ENCODE results near the gene PLOD1. TPM values are rescaled to one million over a fixed set of nuclear protein-coding genes. Genes with fewer than 3 reads are reported as not detected.

Gene PLOD1
- total RNA-seq: 10 to 100 TPM; 33.7 to 68.6 (median 35.4) TPM
- long read RNA-seq, donor 1, transcript PLOD1-201 (19 exons, 2,940 nt): major isoform, 57 of 91 reads
- long read RNA-seq, donor 1, partial matches to known transcripts: 26 of 91 reads
- long read RNA-seq, donor 1, other reads (novel, unspliced or antisense): 7 of 91 reads
- long read RNA-seq, donor 2, partial matches to known transcripts: 1 of 6 reads
- long read RNA-seq, donor 2, other reads (novel, unspliced or antisense): 1 of 6 reads

- TF ChIP-seq CTCF (IDR thresholded peaks at IDR 0.05): no peak
Measured at GRCh38 chr1:11934302-11935056, at the start of gene PLOD1. Gene PLOD1, plus strand, starts transcription at chr1:11934717. Its CDS starts 63 bp downstream, at chr1:11934780.

GRCh38 chr1:11885916-11886315 is 48.6 kb upstream of the PLOD1 start:
- Histone ChIP-seq H3K36me3 (ENCODE audit: low read depth) (no peaks in the 10 kb centered on the region), H3K4me3 (no peak overlapping the region), H3K9me3 (no peaks in the 10 kb centered on the region), H3K4me1 (ENCODE audit: low read depth) (no peaks in the 10 kb centered on the region)
- TF ChIP-seq CTCF (IDR thresholded peaks at IDR 0.05): no peak
- no peak for ATAC-seq
- intact Hi-C loops (cut with DNase I, micrococcal nuclease): no loop called here
- no peak for DNase-seq

More at GRCh38 chr1:11934302-11935056, at the start of gene PLOD1:
- Histone ChIP-seq H3K36me3 (ENCODE audit: low read depth) (no peaks in the 10 kb centered on the region), H3K4me1 (ENCODE audit: low read depth) (peaks cover 15% of the 10 kb centered on the region), H3K9me3 (no peaks in the 10 kb centered on the region), H3K4me3 (peak within 1 kb of the TSS; percentile 40)
- peak; percentile 99 for ATAC-seq
- intact Hi-C loops (cut with DNase I, micrococcal nuclease): no loop called here
- DNase-seq: peak; percentile 90 to 94 (median 91)

GRCh38 chr1:11886986-11887665 is 47.4 kb upstream of the PLOD1 start:
- H3K36me3 ChIP-seq (ENCODE audit: low read depth): no peaks in the 10 kb centered on the region
- no peak overlapping the region for H3K4me3 ChIP-seq
- no peak for TF ChIP-seq CTCF (IDR thresholded peaks at IDR 0.05)
- ATAC-seq (no peak), DNase-seq (no peak)
- no peaks in the 10 kb centered on the region for H3K4me1 ChIP-seq (ENCODE audit: low read depth)
- intact Hi-C loops (cut with DNase I, micrococcal nuclease): no loop called here
- H3K9me3 ChIP-seq: no peaks in the 10 kb centered on the region

- DNase-seq (no peak), ATAC-seq (no peak)
- intact Hi-C loops (cut with DNase I, micrococcal nuclease): no loop called here
- no peak for TF ChIP-seq CTCF (IDR thresholded peaks at IDR 0.05)
- Histone ChIP-seq H3K36me3 (ENCODE audit: low read depth) (no peaks in the 10 kb centered on the region), H3K9me3 (no peaks in the 10 kb centered on the region), H3K4me1 (ENCODE audit: low read depth) (no peaks in the 10 kb centered on the region), H3K4me3 (no peak overlapping the region)
Measured at GRCh38 chr1:11887666-11888007, 46.9 kb upstream of the PLOD1 start.

GRCh38 chr1:11888206-11888876 is 46.2 kb upstream of the PLOD1 start:
- TF ChIP-seq CTCF (IDR thresholded peaks at IDR 0.05): no peak
- Histone ChIP-seq H3K4me1 (ENCODE audit: low read depth) (no peaks in the 10 kb centered on the region), H3K36me3 (ENCODE audit: low read depth) (no peaks in the 10 kb centered on the region), H3K4me3 (no peak overlapping the region), H3K9me3 (no peaks in the 10 kb centered on the region)
- DNase-seq (no peak), ATAC-seq (no peak)
- intact Hi-C loops (cut with DNase I, micrococcal nuclease): no loop called here
